ENCODE measurements around the gene CCDC85A.

CCDC85A gene

GRCh38 chr2:56316011-56316410 lies 132.2 kb downstream of the CCDC85A start:
- FAIRE-seq (no peak), DNase-seq (ENCODE audit: insufficient read length, low spot score) (no peak)
- no peak for TF ChIP-seq POLR2A (IDR thresholded peaks at IDR 0.05; ENCODE audit: low read depth, low read length)

- TF ChIP-seq POLR2A (IDR thresholded peaks at IDR 0.05; ENCODE audit: low read depth, low read length): no peak
- FAIRE-seq (no peak), DNase-seq (ENCODE audit: insufficient read length, low spot score) (no peak)
These were observed 134.4 kb downstream of the CCDC85A start for GRCh38 chr2:56318147-56318546.

- no peak for TF ChIP-seq POLR2A (IDR thresholded peaks at IDR 0.05; ENCODE audit: low read depth, low read length)
- no peak for DNase-seq (ENCODE audit: insufficient read length, low spot score)
- FAIRE-seq: no peak
These were observed 142.0 kb downstream of the CCDC85A start for GRCh38 chr2:56325661-56326345.

GRCh38 chr2:56326346-56326741 lies 142.6 kb downstream of the CCDC85A start:
- DNase-seq (ENCODE audit: insufficient read length, low spot score) (no peak), FAIRE-seq (no peak)
- no peak for TF ChIP-seq POLR2A (IDR thresholded peaks at IDR 0.05; ENCODE audit: low read depth, low read length)

- no peak for TF ChIP-seq POLR2A (IDR thresholded peaks at IDR 0.05; ENCODE audit: low read depth, low read length)
- no peak for FAIRE-seq
- no peak for DNase-seq (ENCODE audit: insufficient read length, low spot score)
These were observed 148.0 kb downstream of the CCDC85A start for GRCh38 chr2:56331810-56332209.

GRCh38 chr2:56333812-56334485 lies 150.2 kb downstream of the CCDC85A start:
- DNase-seq (ENCODE audit: insufficient read length, low spot score) (no peak), FAIRE-seq (no peak)
- no peak for TF ChIP-seq POLR2A (IDR thresholded peaks at IDR 0.05; ENCODE audit: low read depth, low read length)

- FAIRE-seq (no peak), DNase-seq (ENCODE audit: insufficient read length, low spot score) (no peak)
These were observed 150.8 kb downstream of the CCDC85A start for GRCh38 chr2:56334622-56335021.

GRCh38 chr2:56335101-56335500 lies 151.3 kb downstream of the CCDC85A start:
- no peak for FAIRE-seq
- no peak for DNase-seq (ENCODE audit: insufficient read length, low spot score)
- TF ChIP-seq POLR2A (IDR thresholded peaks at IDR 0.05; ENCODE audit: low read depth, low read length): no peak

More at GRCh38 chr2:56334622-56335021, 150.8 kb downstream of the CCDC85A start:
- no peak for TF ChIP-seq POLR2A (IDR thresholded peaks at IDR 0.05; ENCODE audit: low read depth, low read length)

GRCh38 chr2:56337342-56337741 lies 153.6 kb downstream of the CCDC85A start:
- no peak for TF ChIP-seq POLR2A (IDR thresholded peaks at IDR 0.05; ENCODE audit: low read depth, low read length)
- no peak for DNase-seq (ENCODE audit: insufficient read length, low spot score)
- FAIRE-seq: no peak

- no peak for FAIRE-seq
- no peak for DNase-seq (ENCODE audit: insufficient read length, low spot score)
- TF ChIP-seq POLR2A (IDR thresholded peaks at IDR 0.05; ENCODE audit: low read depth, low read length): no peak
These were observed 154.4 kb downstream of the CCDC85A start for GRCh38 chr2:56338232-56338631.

GRCh38 chr2:56344771-56345170 lies 161.0 kb downstream of the CCDC85A start:
- DNase-seq (ENCODE audit: insufficient read length, low spot score): no peak
- FAIRE-seq: no peak
- TF ChIP-seq POLR2A (IDR thresholded peaks at IDR 0.05; ENCODE audit: low read depth, low read length): no peak

GRCh38 chr2:56347881-56348280 lies 164.1 kb downstream of the CCDC85A start:
- FAIRE-seq (no peak), DNase-seq (ENCODE audit: insufficient read length, low spot score) (no peak)
- no peak for TF ChIP-seq POLR2A (IDR thresholded peaks at IDR 0.05; ENCODE audit: low read depth, low read length)

GRCh38 chr2:56348392-56349210 lies 164.8 kb downstream of the CCDC85A start:
- TF ChIP-seq POLR2A (IDR thresholded peaks at IDR 0.05; ENCODE audit: low read depth, low read length): no peak
- DNase-seq (ENCODE audit: insufficient read length, low spot score): no peak
- no peak for FAIRE-seq

GRCh38 chr2:56357655-56358295 lies 174.0 kb downstream of the CCDC85A start:
- no peak for TF ChIP-seq POLR2A (IDR thresholded peaks at IDR 0.05; ENCODE audit: low read depth, low read length)
- no peak for FAIRE-seq
- DNase-seq (ENCODE audit: insufficient read length, low spot score): no peak
